Stomach (tissue), 4 donors: ENCODE results near the gene GRM4.

Experiments
- EP300 ChIP-seq: sonication (generic); formaldehyde crosslinking; IDR thresholded peaks from one replicate; pipeline ENCODE4 v1.6.1; 2017; ENCODE audit warnings: antibody characterized with exemption
- POLR2AphosphoS5 ChIP-seq, 3 donors: sonication (generic); formaldehyde crosslinking; IDR thresholded peaks; one replicate each; pipeline ENCODE4 v1.6.1; 2016; ENCODE audit warnings: antibody characterized with exemption in 3 of 3
- TF ChIP-seq, protein P1 (sequence below), 7 experiments: fragments of 450-650 bp in 4 of 7; fragments of 200-600 bp in 3 of 7; sonication (generic) in 3 of 7; IDR thresholded peaks; one replicate each; pipeline ENCODE4 v1.5.1; 2016 to 2019; ENCODE audit warnings: antibody characterized with exemption in 7 of 7, control low read depth in 2 of 7, mild to moderate bottlenecking in 1 of 7

DNA sequence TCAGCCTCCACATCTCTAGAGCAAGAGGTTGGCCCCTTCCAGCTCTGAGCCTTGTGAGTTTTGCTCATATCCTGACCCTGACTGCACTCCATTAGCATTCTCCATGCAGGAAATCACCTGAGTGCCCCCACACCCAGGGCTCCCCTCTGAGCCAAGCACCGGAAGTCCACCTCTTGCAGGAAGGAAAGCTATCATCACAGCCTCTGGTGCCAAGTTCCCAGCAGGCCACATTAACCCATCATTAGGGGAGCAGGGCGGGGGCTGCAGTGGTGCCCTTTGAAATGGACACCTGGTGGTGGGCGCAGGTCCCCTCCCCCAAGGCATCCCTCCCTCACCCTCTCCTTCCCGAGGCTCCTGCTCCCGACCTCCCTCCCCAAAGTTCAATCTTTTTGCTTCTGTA is 16.1 kb downstream of the GRM4 start:
- TF ChIP-seq, protein P1, sequence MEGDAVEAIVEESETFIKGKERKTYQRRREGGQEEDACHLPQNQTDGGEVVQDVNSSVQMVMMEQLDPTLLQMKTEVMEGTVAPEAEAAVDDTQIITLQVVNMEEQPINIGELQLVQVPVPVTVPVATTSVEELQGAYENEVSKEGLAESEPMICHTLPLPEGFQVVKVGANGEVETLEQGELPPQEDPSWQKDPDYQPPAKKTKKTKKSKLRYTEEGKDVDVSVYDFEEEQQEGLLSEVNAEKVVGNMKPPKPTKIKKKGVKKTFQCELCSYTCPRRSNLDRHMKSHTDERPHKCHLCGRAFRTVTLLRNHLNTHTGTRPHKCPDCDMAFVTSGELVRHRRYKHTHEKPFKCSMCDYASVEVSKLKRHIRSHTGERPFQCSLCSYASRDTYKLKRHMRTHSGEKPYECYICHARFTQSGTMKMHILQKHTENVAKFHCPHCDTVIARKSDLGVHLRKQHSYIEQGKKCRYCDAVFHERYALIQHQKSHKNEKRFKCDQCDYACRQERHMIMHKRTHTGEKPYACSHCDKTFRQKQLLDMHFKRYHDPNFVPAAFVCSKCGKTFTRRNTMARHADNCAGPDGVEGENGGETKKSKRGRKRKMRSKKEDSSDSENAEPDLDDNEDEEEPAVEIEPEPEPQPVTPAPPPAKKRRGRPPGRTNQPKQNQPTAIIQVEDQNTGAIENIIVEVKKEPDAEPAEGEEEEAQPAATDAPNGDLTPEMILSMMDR (IDR thresholded peaks at IDR 0.05): no peak
- no peak for TF ChIP-seq POLR2AphosphoS5 (IDR thresholded peaks at IDR 0.05)
- TF ChIP-seq EP300: no peak
